HG02852 (cell line): ENCODE results near the gene SPATA31C2.
"Not testable (repeated sequence)": the region's sequence is repeated elsewhere in the genome, so short reads cannot be mapped to it uniquely, and the experiment has no call there.

Experiments
- ATAC-seq: cut with Tn5 transposase; IDR thresholded peaks from one replicate; pipeline ENCODE4 v1.9.1; 2021; ENCODE audit warnings: mild to moderate bottlenecking, moderate library complexity; ENCODE audit not compliant: unreplicated experiment

Gene SPATA31C2

GRCh38 chr9:88127700-88128300 lies 10.5 kb downstream of the SPATA31C2 start:
- not testable (repeated sequence) for ATAC-seq

GRCh38 chr9:88123413-88123812 lies 14.9 kb downstream of the SPATA31C2 start:
- ATAC-seq: not testable (repeated sequence)

GRCh38 chr9:88118121-88118520 lies 20.2 kb downstream of the SPATA31C2 start:
- not testable (repeated sequence) for ATAC-seq

- not testable (repeated sequence) for ATAC-seq
Measured at GRCh38 chr9:88114968-88115612, 23.2 kb downstream of the SPATA31C2 start.

GRCh38 chr9:88114283-88114967 lies 23.9 kb downstream of the SPATA31C2 start:
- ATAC-seq: not testable (repeated sequence)

GRCh38 chr9:88113156-88114130 lies 24.8 kb downstream of the SPATA31C2 start:
- ATAC-seq: not testable (repeated sequence)

GRCh38 chr9:88110026-88110425 lies 28.2 kb downstream of the SPATA31C2 start:
- no peak for ATAC-seq

- ATAC-seq: no peak
Measured at GRCh38 chr9:88108779-88109178, 29.5 kb downstream of the SPATA31C2 start.

GRCh38 chr9:88106492-88106891 lies 31.8 kb downstream of the SPATA31C2 start:
- no peak for ATAC-seq

- ATAC-seq: no peak
Measured at GRCh38 chr9:88092797-88093331, 45.4 kb downstream of the SPATA31C2 start.

- no peak for ATAC-seq
Measured at GRCh38 chr9:88090151-88090581, 48.1 kb downstream of the SPATA31C2 start.

- ATAC-seq: no peak
Measured at GRCh38 chr9:88087906-88088305, 50.4 kb downstream of the SPATA31C2 start.

- no peak for ATAC-seq
Measured at GRCh38 chr9:88085476-88085875, 52.8 kb downstream of the SPATA31C2 start.

GRCh38 chr9:88084357-88085183 lies 53.7 kb downstream of the SPATA31C2 start:
- no peak for ATAC-seq
